ENCODE measurements around the gene UQCRHL. TPM values are rescaled to one million over a fixed set of nuclear protein-coding genes. Genes with fewer than 3 reads are reported as not detected.
"Not testable (repeated sequence)": the region's sequence is repeated elsewhere in the genome, so short reads cannot be mapped to it uniquely, and the experiment has no call there.

The UQCRHL gene
- total RNA-seq, 5 donors from 2014 or later (not counting 1 experiment from before 2014, with no cell fraction given): 0.68 to 1.3 (median 1.1) TPM

GRCh38 chr1:15847100-15847892, 39.8 kb upstream of the UQCRHL start, which contains the start of gene SPEN:
SPEN (plus strand) TSS chr1:15847707; CDS start chr1:15848068, 361 bp downstream.
- ATAC-seq (replicated peaks in 1 of 4) (peak; percentile 82 to 86 (median 83)), DNase-seq (peak; percentile 93 to 100 (median 98))
- H3K36me3 Mint-ChIP-seq: no peaks in the 10 kb centered on the region
- H3K9me3 ChIP-seq: no peaks in the 10 kb centered on the region
- no peaks in the 10 kb centered on the region for H3K27me3 Mint-ChIP-seq
- H3K4me1 Mint-ChIP-seq: peaks cover 49 to 58% (median 53%) of the 10 kb centered on the region in 3 donors
- H3K4me3 Mint-ChIP-seq: peak within 1 kb of the TSS; percentile 97 to 98 (median 97)
- no peaks in the 10 kb centered on the region for H3K36me3 ChIP-seq (ENCODE audit: control insufficient read depth in 2 of 2, extremely low read depth in 1 of 2, insufficient read depth in 1 of 2, low read length in 1 of 2)
- CTCF ChIA-PET: interaction anchor here in 1 of 2 donors (0.5 to 4.1 kb wide), 8 partner anchors 11 to 151 kb away, joined by 3 to 35 read pairs (median 4); partner anchors contain the start of gene ZBTB17
- H3K27ac ChIP-seq (ENCODE audit: low read length): peak within 1 kb of the TSS; percentile 95
- POLR2A ChIA-PET: interaction anchor here (0.5 to 4.1 kb wide), 10 partner anchors 9 to 592 kb away, joined by 3 to 85 read pairs (median 6); no protein-coding TSS in a partner anchor
- H3K4me3 ChIP-seq (ENCODE audit: control insufficient read depth in 1 of 2, extremely low read depth in 1 of 2, low read length in 1 of 2): peak within 1 kb of the TSS; percentile 93 to 95
- under 1% methylated on average over 77 of the region's 86 CpGs for WGBS (ENCODE audit: insufficient coverage)
- H3K9me3 Mint-ChIP-seq: no peaks in the 10 kb centered on the region
- H3K4me1 ChIP-seq (ENCODE audit: control insufficient read depth in 1 of 2, extremely low read depth in 1 of 2, insufficient read depth in 2 of 2, low read length in 2 of 2): peaks cover 25 to 33% of the 10 kb centered on the region in 2 experiments
- no peaks in the 10 kb centered on the region for H3K27me3 ChIP-seq (replicated peaks in 1 of 2; ENCODE audit: control insufficient read depth in 2 of 2, extremely low read depth in 1 of 2, insufficient read depth in 2 of 2, low read length in 1 of 2)
- peak within 1 kb of the TSS; percentile 96 to 97 for H3K27ac Mint-ChIP-seq

GRCh38 chr1:15846056-15846455, 38.6 kb upstream of the UQCRHL start:
- peak overlapping the region; percentile 91 to 97 (median 91) for H3K4me3 Mint-ChIP-seq
- ATAC-seq (replicated peaks in 1 of 4); DNase-seq; H3K36me3 Mint-ChIP-seq; H3K27me3 Mint-ChIP-seq; H3K27ac ChIP-seq (ENCODE audit: low read length); H3K9me3 ChIP-seq; H3K36me3 ChIP-seq (ENCODE audit: control insufficient read depth in 2 of 2, extremely low read depth in 1 of 2, insufficient read depth in 1 of 2, low read length in 1 of 2); H3K27me3 ChIP-seq (replicated peaks in 1 of 2; ENCODE audit: control insufficient read depth in 2 of 2, extremely low read depth in 1 of 2, insufficient read depth in 2 of 2, low read length in 1 of 2); H3K4me3 ChIP-seq (ENCODE audit: control insufficient read depth in 1 of 2, extremely low read depth in 1 of 2, low read length in 1 of 2); H3K9me3 Mint-ChIP-seq: not testable (repeated sequence)
- CTCF ChIA-PET: interaction anchor here in 1 of 2 donors (0.7 kb wide), 1 partner anchor 36 kb away, joined by 6 read pairs; no protein-coding TSS in a partner anchor
- H3K4me1 Mint-ChIP-seq: peaks cover 37 to 47% (median 42%) of the 10 kb centered on the region in 3 donors
- H3K4me1 ChIP-seq (ENCODE audit: control insufficient read depth in 1 of 2, extremely low read depth in 1 of 2, insufficient read depth in 2 of 2, low read length in 2 of 2): peaks cover 15 to 30% of the 10 kb centered on the region in 2 experiments
- peak overlapping the region in 1 of 2 donors; percentile 74 for H3K27ac Mint-ChIP-seq
- POLR2A ChIA-PET: interaction anchor here (0.6 to 4.1 kb wide), 2 partner anchors 12 to 31 kb away, joined by 3 to 85 read pairs; no protein-coding TSS in a partner anchor
- no CpG with 5 or more reads among the region's 11 CpGs for WGBS (ENCODE audit: insufficient coverage)

- Mint-ChIP-seq H3K4me1 (peaks cover 23 to 26% (median 25%) of the 10 kb centered on the region in 3 donors), H3K27ac (no peak overlapping the region), H3K27me3 (no peaks in the 10 kb centered on the region), H3K36me3 (no peaks in the 10 kb centered on the region), H3K4me3 (no peak overlapping the region), H3K9me3 (no peaks in the 10 kb centered on the region)
- H3K9me3 ChIP-seq: no peaks in the 10 kb centered on the region
- ATAC-seq (replicated peaks in 1 of 4): no peak
- peaks cover 3 to 18% of the 10 kb centered on the region in 2 experiments for H3K4me1 ChIP-seq (ENCODE audit: control insufficient read depth in 1 of 2, extremely low read depth in 1 of 2, insufficient read depth in 2 of 2, low read length in 2 of 2)
- WGBS (ENCODE audit: insufficient coverage): no CpG with 5 or more reads among the region's 3 CpGs
- H3K27ac ChIP-seq (ENCODE audit: low read length): no peak overlapping the region
- POLR2A ChIA-PET: interaction anchor here in 1 of 2 donors (0.8 kb wide), 1 partner anchor 1550 kb away, joined by 9 read pairs; no protein-coding TSS in a partner anchor
- DNase-seq: no peak
- H3K36me3 ChIP-seq (ENCODE audit: control insufficient read depth in 2 of 2, extremely low read depth in 1 of 2, insufficient read depth in 1 of 2, low read length in 1 of 2): no peaks in the 10 kb centered on the region
- no peaks in the 10 kb centered on the region for H3K27me3 ChIP-seq (replicated peaks in 1 of 2; ENCODE audit: control insufficient read depth in 2 of 2, extremely low read depth in 1 of 2, insufficient read depth in 2 of 2, low read length in 1 of 2)
- no peak overlapping the region for H3K4me3 ChIP-seq (ENCODE audit: control insufficient read depth in 1 of 2, extremely low read depth in 1 of 2, low read length in 1 of 2)
- CTCF ChIA-PET: interaction anchor here (0.6 to 1.0 kb wide), 6 partner anchors 10 to 597 kb away, joined by 3 to 13 read pairs (median 4); no protein-coding TSS in a partner anchor
Observed at GRCh38 chr1:15843826-15844572, 36.5 kb upstream of the UQCRHL start.

- ChIA-PET POLR2A (interaction anchor here in 1 of 2 donors (0.8 kb wide), 1 partner anchor 9 kb away, joined by 3 read pairs; the partner anchor contains the start of gene SPEN), CTCF (no interaction called here)
- H3K27ac ChIP-seq (ENCODE audit: low read length): no peak overlapping the region
- H3K4me1 ChIP-seq (ENCODE audit: control insufficient read depth in 1 of 2, extremely low read depth in 1 of 2, insufficient read depth in 2 of 2, low read length in 2 of 2): peaks cover 0 to 24% of the 10 kb centered on the region in 2 experiments
- no peak overlapping the region for H3K4me3 ChIP-seq (ENCODE audit: control insufficient read depth in 1 of 2, extremely low read depth in 1 of 2, low read length in 1 of 2)
- Mint-ChIP-seq H3K4me1 (peaks cover under 1 to 15% (median 12%) of the 10 kb centered on the region in 3 donors), H3K27me3 (no peaks in the 10 kb centered on the region), H3K36me3 (no peaks in the 10 kb centered on the region), H3K9me3 (no peaks in the 10 kb centered on the region), H3K27ac (no peak overlapping the region), H3K4me3 (peak overlapping the region in 1 of 3 donors; percentile 13)
- no peak for ATAC-seq (replicated peaks in 1 of 4)
- H3K9me3 ChIP-seq: no peaks in the 10 kb centered on the region
- DNase-seq: no peak
- H3K36me3 ChIP-seq (ENCODE audit: control insufficient read depth in 2 of 2, extremely low read depth in 1 of 2, insufficient read depth in 1 of 2, low read length in 1 of 2): no peaks in the 10 kb centered on the region
- 100% methylated on average over 2 of the region's 4 CpGs for WGBS (ENCODE audit: insufficient coverage)
- no peaks in the 10 kb centered on the region for H3K27me3 ChIP-seq (replicated peaks in 1 of 2; ENCODE audit: control insufficient read depth in 2 of 2, extremely low read depth in 1 of 2, insufficient read depth in 2 of 2, low read length in 1 of 2)
Observed at GRCh38 chr1:15838721-15839120, 31.3 kb upstream of the UQCRHL start.

- H3K27ac ChIP-seq (ENCODE audit: low read length): no peak overlapping the region
- DNase-seq: no peak
- ChIA-PET POLR2A (interaction anchor here in 1 of 2 donors (0.8 kb wide), 1 partner anchor 9 kb away, joined by 3 read pairs; the partner anchor contains the start of gene SPEN), CTCF (interaction anchor here in 1 of 2 donors (0.5 kb wide), 1 partner anchor 22 kb away, joined by 3 read pairs; no protein-coding TSS in a partner anchor)
- H3K27me3 ChIP-seq (replicated peaks in 1 of 2; ENCODE audit: control insufficient read depth in 2 of 2, extremely low read depth in 1 of 2, insufficient read depth in 2 of 2, low read length in 1 of 2): no peaks in the 10 kb centered on the region
- no peak for ATAC-seq (replicated peaks in 1 of 4)
- H3K27ac Mint-ChIP-seq: peak overlapping the region in 1 of 2 donors; percentile 53
- H3K4me3 Mint-ChIP-seq: peak overlapping the region in 1 of 3 donors; percentile 95
- H3K36me3 ChIP-seq (ENCODE audit: control insufficient read depth in 2 of 2, extremely low read depth in 1 of 2, insufficient read depth in 1 of 2, low read length in 1 of 2): no peaks in the 10 kb centered on the region
- H3K4me1 Mint-ChIP-seq: peaks cover 4 to 17% (median 15%) of the 10 kb centered on the region in 3 donors
- H3K9me3 Mint-ChIP-seq: no peaks in the 10 kb centered on the region
- H3K9me3 ChIP-seq: no peaks in the 10 kb centered on the region
- no peaks in the 10 kb centered on the region for H3K27me3 Mint-ChIP-seq
- peaks cover 3 to 30% of the 10 kb centered on the region in 2 experiments for H3K4me1 ChIP-seq (ENCODE audit: control insufficient read depth in 1 of 2, extremely low read depth in 1 of 2, insufficient read depth in 2 of 2, low read length in 2 of 2)
- no peak overlapping the region for H3K4me3 ChIP-seq (ENCODE audit: control insufficient read depth in 1 of 2, extremely low read depth in 1 of 2, low read length in 1 of 2)
- WGBS (ENCODE audit: insufficient coverage): 97% methylated on average over 6 of the region's 7 CpGs
- H3K36me3 Mint-ChIP-seq: no peaks in the 10 kb centered on the region
Observed at GRCh38 chr1:15837931-15838330, 30.5 kb upstream of the UQCRHL start.

Data from T-cell (primary cell).